GM21529 (cell line): ENCODE results near the gene RPS15.

Experiments used
- ATAC-seq: cut with Tn5 transposase; IDR thresholded peaks from one replicate; pipeline ENCODE4 v1.9.1; 2021; ENCODE audit not compliant: unreplicated experiment

RPS15 gene

DNA sequence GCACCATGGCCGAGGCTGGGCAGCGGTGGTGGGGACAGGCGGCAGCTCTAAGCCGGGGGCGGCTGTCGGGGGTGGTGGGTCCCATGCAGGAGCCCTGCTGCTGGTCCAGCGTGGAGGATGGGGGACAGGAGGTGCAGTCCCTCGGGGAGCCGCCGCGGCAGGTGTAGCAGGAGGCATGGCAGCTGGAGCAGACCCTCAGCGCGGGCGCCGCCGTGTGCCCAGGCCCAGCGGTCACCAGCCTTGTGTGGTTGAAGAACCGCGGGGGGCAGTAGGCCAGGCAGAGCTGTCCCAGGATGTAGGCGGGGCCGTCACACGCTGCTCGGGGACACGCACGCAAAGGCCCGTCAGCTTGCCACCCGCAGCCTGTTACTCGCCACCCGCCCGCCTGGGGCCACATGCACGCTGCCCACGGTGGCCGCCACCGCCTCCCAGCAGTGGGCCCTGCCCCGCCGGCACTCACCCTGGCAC is 43.7 kb downstream of the RPS15 start:
- no peak for ATAC-seq

DNA sequence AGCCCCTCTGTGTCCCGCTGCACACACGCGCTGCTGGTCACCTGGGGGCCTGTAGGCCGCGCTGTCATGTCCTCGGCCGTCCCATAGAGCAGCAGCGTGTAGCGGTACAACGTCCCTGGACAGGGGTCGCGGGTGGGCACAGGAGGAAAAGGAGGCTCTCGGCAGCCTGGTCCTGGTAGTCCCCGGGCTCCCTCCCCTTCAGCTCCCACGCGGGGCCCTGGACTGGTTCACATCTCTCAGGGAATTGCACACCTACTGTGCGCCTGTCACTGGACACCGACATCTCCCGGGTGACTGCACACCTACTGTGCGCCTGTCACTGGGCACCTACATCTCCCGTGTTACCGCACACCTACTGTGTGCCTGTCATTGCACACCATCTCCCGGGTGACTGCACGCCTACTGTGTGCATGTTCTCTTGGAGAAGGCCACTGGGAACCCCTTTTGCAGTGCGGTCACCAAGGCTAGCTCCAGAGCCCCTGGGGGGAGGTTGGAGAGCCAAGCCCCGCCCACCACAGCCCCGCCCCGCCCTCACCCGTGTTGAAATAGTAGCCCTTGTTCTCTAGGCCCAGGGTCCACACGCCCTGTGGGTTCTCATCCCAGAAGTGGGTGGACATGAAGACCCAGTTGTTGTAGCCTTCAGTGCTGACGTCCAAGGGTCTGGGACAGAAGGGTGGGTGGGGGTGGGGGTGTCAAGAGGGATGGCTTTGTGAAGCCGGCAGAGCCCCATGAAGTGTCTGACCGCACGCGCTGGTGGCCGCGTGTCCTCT is 44.4 kb downstream of the RPS15 start:
- ATAC-seq: no peak

DNA sequence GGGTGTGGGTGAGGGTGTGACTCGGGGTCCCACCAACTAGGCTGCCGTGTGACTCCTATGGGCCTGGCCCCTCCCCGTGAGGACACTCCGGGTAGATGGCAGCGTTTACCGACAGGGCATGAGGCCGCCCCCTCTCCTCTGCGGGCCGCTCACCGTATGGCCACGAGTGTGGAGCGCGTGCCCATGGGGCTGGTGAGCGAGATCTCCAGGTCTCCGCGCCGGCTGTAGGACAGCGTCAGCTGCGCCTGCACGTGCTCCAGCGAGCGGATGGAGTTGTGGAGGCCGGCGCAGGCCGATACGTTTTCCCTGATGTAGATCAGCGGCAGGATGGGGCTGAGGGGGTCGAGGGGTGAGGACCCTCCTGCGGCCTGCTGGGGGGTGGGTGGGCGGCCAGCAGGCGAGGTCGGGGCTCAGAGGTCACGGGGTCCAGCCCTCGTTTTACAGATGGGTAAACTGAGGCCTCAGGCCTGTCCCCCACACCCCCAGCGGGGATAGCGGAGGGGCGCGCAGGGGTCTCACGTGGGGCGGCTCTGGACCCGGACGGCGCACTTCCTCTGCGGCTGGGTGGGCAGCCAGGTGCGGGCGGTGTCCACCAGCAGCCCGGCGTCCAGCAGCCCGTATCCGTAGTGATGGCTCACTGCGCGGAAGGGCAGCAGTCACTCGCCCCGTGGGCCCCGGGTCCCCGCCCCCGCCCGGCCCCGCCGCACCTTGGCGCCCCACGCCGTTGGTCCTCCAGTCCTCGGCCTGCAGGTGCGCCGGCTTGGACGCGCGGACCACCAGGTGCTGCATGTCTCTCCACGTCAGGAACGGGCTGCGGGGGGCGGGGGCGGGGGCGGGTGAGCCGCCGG is 45.2 kb downstream of the RPS15 start:
- no peak for ATAC-seq

DNA sequence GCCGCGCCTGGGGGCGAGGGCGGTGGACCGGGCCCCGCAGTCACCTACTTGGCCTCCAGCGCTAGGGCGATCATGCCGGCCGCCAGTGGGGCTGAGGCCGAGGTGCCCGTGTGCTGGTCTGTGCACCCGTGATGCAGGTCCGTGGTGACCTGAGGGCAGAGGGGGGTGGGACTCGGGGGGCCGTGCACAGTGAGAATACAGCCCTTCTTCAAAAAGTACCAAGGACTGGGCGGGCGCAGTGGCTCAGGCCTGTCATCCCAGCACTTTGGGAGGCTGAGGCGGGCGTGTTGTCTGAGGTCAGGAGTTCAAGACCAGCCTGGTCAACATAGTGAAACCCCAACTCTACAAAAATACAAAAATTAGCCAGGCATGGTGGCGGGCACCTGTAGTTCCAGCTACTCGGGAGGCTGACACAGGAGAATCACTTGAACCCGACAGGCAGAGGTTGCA is 45.8 kb downstream of the RPS15 start:
- ATAC-seq: no peak

DNA sequence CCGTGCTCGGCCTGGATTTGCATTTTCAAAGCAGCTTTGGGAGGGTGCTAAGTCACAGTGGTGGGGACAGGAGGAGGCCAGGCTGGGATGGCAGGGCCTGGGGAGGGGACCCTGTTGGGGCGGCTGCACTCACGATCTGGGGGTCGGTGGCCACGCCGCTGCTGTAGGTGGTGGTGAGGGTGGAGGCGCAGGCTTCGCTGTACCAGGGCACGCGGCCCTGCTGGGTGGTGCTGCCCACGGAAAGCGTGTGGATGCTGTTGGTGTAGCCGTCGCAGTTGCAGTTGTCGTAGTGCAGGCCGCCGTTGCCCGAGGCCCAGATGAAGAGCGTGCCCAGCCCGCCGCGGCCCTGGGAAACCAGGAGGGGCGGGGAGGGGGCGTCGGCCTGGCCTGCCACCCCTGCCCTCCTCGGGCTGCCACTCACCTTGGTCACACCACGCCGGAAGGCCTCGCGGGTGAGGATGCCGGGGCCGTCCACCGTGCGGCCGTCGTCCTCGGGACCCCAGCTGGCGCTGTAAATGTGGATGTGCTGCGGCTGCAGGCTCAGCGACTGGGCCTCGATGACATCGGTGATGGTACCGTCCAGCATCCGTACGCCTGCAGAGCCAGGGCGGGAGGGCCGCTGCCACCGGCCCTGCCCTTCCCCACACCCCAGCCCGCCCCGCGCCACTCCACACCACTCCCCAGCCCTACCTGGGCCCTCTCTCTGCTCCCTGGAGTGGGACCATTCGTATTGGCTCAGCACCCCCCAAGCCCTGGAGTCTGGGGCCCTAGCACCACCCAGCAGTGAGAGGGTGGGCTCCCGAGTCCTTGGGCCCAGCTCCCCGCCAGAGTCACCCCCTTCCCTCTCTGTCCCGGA is 48.8 kb downstream of the RPS15 start:
- no peak for ATAC-seq

DNA sequence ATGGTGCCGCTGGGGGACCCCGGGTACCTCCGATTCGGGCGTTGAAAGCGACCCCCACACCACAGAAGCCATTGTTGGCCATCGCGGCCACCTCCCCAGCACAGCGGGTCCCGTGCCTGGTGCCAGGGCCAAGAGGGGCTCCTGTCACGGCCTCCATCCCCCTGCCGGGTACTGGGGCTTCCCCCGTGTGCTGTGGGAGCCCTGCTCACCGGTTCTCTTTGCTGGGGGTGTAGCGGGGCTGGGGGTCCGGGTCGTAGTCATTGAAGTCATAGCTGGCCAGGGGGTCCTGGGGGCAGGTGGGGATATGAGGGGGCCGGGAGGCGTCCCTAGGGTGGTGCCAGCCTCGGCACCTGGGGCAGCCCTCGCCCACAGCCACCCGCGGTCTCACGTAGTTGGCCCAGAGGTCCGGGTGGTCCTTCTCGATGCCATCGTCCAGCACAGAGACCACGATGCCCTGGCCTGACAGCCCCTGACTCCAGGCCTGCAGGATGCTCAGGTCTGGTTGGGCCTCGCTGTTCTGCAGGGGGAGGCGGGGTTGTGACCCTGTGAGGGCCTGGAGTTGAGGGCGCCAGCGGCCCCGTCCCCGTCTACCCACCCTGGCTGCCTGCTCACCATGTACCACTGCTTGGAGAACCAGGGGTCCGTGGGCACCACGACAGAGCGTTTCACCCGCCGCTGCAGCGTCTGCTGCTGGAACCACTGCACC is 49.5 kb downstream of the RPS15 start:
- no peak for ATAC-seq

DNA sequence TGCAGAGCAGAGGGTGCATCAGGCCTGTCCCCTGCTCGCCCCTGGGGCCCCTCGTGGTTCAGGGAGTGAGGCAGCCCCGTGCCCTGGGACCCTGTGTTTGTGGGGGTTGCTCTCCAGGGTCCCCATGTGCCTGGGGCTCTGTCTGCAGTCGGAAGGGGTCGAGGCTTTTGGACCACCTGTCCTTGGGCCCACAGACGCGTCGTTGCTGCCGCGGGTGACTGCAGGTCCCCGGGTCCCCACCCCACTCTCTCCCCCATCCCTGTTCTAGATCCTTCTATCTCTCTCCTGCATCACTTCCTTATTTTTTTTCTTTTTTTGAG is 50.0 kb downstream of the RPS15 start:
- ATAC-seq: no peak

DNA sequence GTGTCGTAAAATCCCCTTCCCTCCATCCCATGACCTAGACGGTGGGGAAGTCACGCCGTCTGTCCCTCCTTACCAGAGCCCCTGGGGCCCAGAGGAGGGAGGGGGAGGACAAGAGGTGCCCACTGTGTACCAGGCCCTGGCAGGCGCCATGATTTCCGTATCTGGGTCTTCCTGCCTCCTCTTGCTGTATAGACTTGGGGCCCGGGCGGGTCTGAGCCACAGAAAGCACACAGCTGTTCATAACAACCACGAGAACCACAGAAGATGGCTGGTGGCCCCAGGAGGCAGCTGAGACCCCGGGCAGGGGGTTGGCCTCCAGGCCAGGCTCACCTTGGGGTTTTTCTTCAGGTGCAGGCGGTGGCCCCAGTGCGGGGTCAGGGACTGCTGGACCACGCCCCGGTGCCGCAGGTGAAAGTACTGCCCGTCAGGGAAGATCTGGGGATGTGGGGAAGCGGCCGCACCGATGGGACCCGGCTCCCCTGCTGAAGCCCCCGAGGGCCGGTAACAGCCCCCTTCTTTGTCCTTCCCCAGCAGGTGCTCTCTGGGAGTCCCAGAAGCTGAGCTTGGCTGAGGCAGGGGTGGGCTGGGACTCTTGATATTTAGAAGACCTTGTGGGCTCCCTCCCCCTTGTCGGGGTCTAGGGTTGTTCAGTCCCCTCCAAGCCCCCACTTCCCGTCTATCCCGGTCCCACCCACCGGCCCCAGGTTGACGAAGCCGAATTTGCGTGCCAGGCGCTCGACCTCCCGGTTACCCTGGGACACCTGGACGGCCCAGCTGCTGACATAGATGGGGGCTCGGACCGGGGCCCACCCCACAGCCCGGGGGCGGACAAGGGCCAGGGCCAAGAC is 51.5 kb downstream of the RPS15 start:
- ATAC-seq: no peak
